HEK293 (cell line): Measurements from ENCODE around the gene SDHAF1.

Experiments
- EGR2 ChIP-seq: fragments of 450-650 bp; formaldehyde crosslinking; IDR thresholded peaks from 2 replicates; pipeline ENCODE4 v1.5.1; 2016; ENCODE audit warnings: low read depth, missing biosample characterization, missing genetic modification characterization
- GLI2 ChIP-seq: fragments of 450-650 bp; formaldehyde crosslinking; IDR thresholded peaks from 2 replicates; pipeline ENCODE4; 2017; ENCODE audit warnings: missing biosample characterization, missing genetic modification characterization, low read depth, borderline replicate concordance
- GLIS1 ChIP-seq: fragments of 450-650 bp; formaldehyde crosslinking; IDR thresholded peaks from 2 replicates; pipeline ENCODE4 v1.5.1; 2016; ENCODE audit warnings: missing biosample characterization, missing genetic modification characterization
- HOXA7 ChIP-seq: sonication (generic); formaldehyde crosslinking; IDR thresholded peaks from 2 replicates; pipeline ENCODE4 v1.8.1; 2022; ENCODE audit warnings: missing genetic modification reagents, borderline replicate concordance
- KLF1 ChIP-seq: fragments of 450-650 bp; formaldehyde crosslinking; IDR thresholded peaks from 2 replicates; pipeline ENCODE4 v1.5.1; 2016; ENCODE audit warnings: missing biosample characterization, missing genetic modification characterization
- PRDM6 ChIP-seq: fragments of 450-650 bp; formaldehyde crosslinking; IDR thresholded peaks from 2 replicates; pipeline ENCODE4 v1.5.1; 2017; ENCODE audit warnings: missing biosample characterization, missing genetic modification characterization
- REPIN1 ChIP-seq: fragments of 450-650 bp; formaldehyde crosslinking; IDR thresholded peaks from 2 replicates; pipeline ENCODE4 v1.5.1; 2017; ENCODE audit warnings: missing biosample characterization, missing genetic modification characterization, low read depth
- SCRT2 ChIP-seq: fragments of 450-650 bp; formaldehyde crosslinking; IDR thresholded peaks from 2 replicates; pipeline ENCODE4 v1.5.1; 2016; ENCODE audit warnings: missing biosample characterization, missing genetic modification characterization
- SP3 ChIP-seq: fragments of 450-650 bp; formaldehyde crosslinking; IDR thresholded peaks from 2 replicates; pipeline ENCODE4 v1.5.1; 2016; ENCODE audit warnings: missing biosample characterization, missing genetic modification characterization
- SP7 ChIP-seq: fragments of 450-650 bp; formaldehyde crosslinking; IDR thresholded peaks from 2 replicates; pipeline ENCODE4 v1.5.1; 2016; ENCODE audit warnings: missing biosample characterization, missing genetic modification characterization
- TRIM28 ChIP-seq: IDR thresholded peaks from 2 replicates; pipeline ENCODE4 v1.6.1; 2011; ENCODE audit warnings: low read length, control low read depth, borderline replicate concordance
- ZBTB1 ChIP-seq: fragments of 450-650 bp; formaldehyde crosslinking; IDR thresholded peaks from 2 replicates; pipeline ENCODE4 v1.5.1; 2016; ENCODE audit warnings: missing biosample characterization, missing genetic modification characterization
- ZBTB17 ChIP-seq: fragments of 450-650 bp; formaldehyde crosslinking; IDR thresholded peaks from 2 replicates; pipeline ENCODE4 v1.5.1; 2016; ENCODE audit warnings: missing biosample characterization, missing genetic modification characterization
- ZBTB21 ChIP-seq: fragments of 450-650 bp; formaldehyde crosslinking; IDR thresholded peaks from 2 replicates; pipeline ENCODE4 v1.5.1; 2017; ENCODE audit warnings: missing biosample characterization, missing genetic modification characterization
- ZNF10 ChIP-seq: fragments of 450-650 bp; formaldehyde crosslinking; IDR thresholded peaks from 2 replicates; pipeline ENCODE4 v1.5.1; 2017; ENCODE audit warnings: missing biosample characterization, missing genetic modification characterization
- ZNF174 ChIP-seq: fragments of 450-650 bp; formaldehyde crosslinking; IDR thresholded peaks from 2 replicates; pipeline ENCODE4 v1.5.0; 2017; ENCODE audit warnings: missing biosample characterization, mild to moderate bottlenecking, missing genetic modification characterization
- ZNF23 ChIP-seq: fragments of 450-650 bp; formaldehyde crosslinking; IDR thresholded peaks from 2 replicates; pipeline ENCODE4 v1.5.1; 2016; ENCODE audit warnings: missing biosample characterization, missing genetic modification characterization, borderline replicate concordance
- ZNF274 ChIP-seq, 2 experiments: fragments of 200-500 bp in 1 of 2; fragments of 450-650 bp in 1 of 2; sonication (Bioruptor generic) in 1 of 2; formaldehyde crosslinking in 1 of 2; IDR thresholded peaks; 2 replicates each; pipeline versions ENCODE4 v1.5.1 to v1.6.1; 2014 to 2016; ENCODE audit warnings: borderline replicate concordance in 1 of 2, inconsistent platforms in 1 of 2, low read length in 1 of 2, missing biosample characterization in 1 of 2, missing genetic modification characterization in 1 of 2
- ZNF398 ChIP-seq: fragments of 450-650 bp; formaldehyde crosslinking; IDR thresholded peaks from 2 replicates; pipeline ENCODE4 v1.5.1; 2017; ENCODE audit warnings: missing biosample characterization, missing genetic modification characterization
- ZNF404 ChIP-seq: fragments of 450-650 bp; formaldehyde crosslinking; IDR thresholded peaks from 2 replicates; pipeline ENCODE4 v1.5.1; 2017; ENCODE audit warnings: missing biosample characterization, missing genetic modification characterization
- ZNF416 ChIP-seq: fragments of 450-650 bp; formaldehyde crosslinking; IDR thresholded peaks from 2 replicates; pipeline ENCODE4 v1.5.1; 2016; ENCODE audit warnings: missing biosample characterization, missing genetic modification characterization
- ZNF449 ChIP-seq: fragments of 450-650 bp; formaldehyde crosslinking; IDR thresholded peaks from 2 replicates; pipeline ENCODE4 v1.5.1; 2017; ENCODE audit warnings: missing biosample characterization, mild to moderate bottlenecking, missing genetic modification characterization, moderate library complexity
- ZNF521 ChIP-seq: fragments of 450-650 bp; formaldehyde crosslinking; IDR thresholded peaks from 2 replicates; pipeline ENCODE4 v1.5.1; 2017; ENCODE audit warnings: missing biosample characterization, mild to moderate bottlenecking, missing genetic modification characterization
- ZNF544 ChIP-seq: fragments of 450-650 bp; formaldehyde crosslinking; IDR thresholded peaks from 2 replicates; pipeline ENCODE4 v1.5.0; 2017; ENCODE audit warnings: missing biosample characterization, missing genetic modification characterization
- ZNF555 ChIP-seq: fragments of 450-650 bp; formaldehyde crosslinking; conservative IDR thresholded peaks from 2 replicates; pipeline ENCODE4 v1.5.1; 2017; ENCODE audit warnings: missing biosample characterization, mild to moderate bottlenecking, missing genetic modification characterization, inconsistent platforms
- ZNF560 ChIP-seq: fragments of 450-650 bp; formaldehyde crosslinking; IDR thresholded peaks from 2 replicates; pipeline ENCODE4 v1.5.1; 2017; ENCODE audit warnings: missing biosample characterization, missing genetic modification characterization, borderline replicate concordance
- ZNF561 ChIP-seq: fragments of 450-650 bp; IDR thresholded peaks from 2 replicates; pipeline ENCODE4 v1.5.1; 2018; ENCODE audit warnings: missing biosample characterization, missing genetic modification characterization, borderline replicate concordance
- ZNF600 ChIP-seq: fragments of 450-650 bp; formaldehyde crosslinking; IDR thresholded peaks from 2 replicates; pipeline ENCODE4 v1.5.1; 2016; ENCODE audit warnings: missing biosample characterization, missing genetic modification characterization
- ZNF654 ChIP-seq: fragments of 450-650 bp; formaldehyde crosslinking; IDR thresholded peaks from 2 replicates; pipeline ENCODE4 v1.5.1; 2016; ENCODE audit warnings: low read depth, missing biosample characterization, missing genetic modification characterization
- ZNF664 ChIP-seq: fragments of 450-650 bp; formaldehyde crosslinking; IDR thresholded peaks from 2 replicates; pipeline ENCODE4 v1.5.1; 2016; ENCODE audit warnings: missing biosample characterization, missing genetic modification characterization
- ZSCAN16 ChIP-seq: fragments of 450-650 bp; formaldehyde crosslinking; IDR thresholded peaks from 2 replicates; pipeline ENCODE4 v1.5.1; 2016; ENCODE audit warnings: missing biosample characterization, missing genetic modification characterization
- ZSCAN5A ChIP-seq: fragments of 450-650 bp; formaldehyde crosslinking; IDR thresholded peaks from 2 replicates; pipeline ENCODE4 v1.5.1; 2016; ENCODE audit warnings: missing biosample characterization, missing genetic modification characterization

SDHAF1 gene

GRCh38 chr19:35986664-35987570 lies 8.1 kb upstream of the SDHAF1 start (continued):
- peak; percentile 90 for TF ChIP-seq SP7
- TF ChIP-seq REPIN1 (tag by site-specific recombination): peak; percentile 21; the same call in 1 of the 2 replicates
- TF ChIP-seq ZNF521: no peak
- TF ChIP-seq TRIM28: no peak
- peak; percentile 96 for TF ChIP-seq EGR2 (tag by site-specific recombination)
- TF ChIP-seq ZNF449: peak; percentile 50; the same call in 1 of the 2 replicates
- no peak for TF ChIP-seq PRDM6 (tag by site-specific recombination)
- TF ChIP-seq GLI2: no peak
- peak; percentile 97 for TF ChIP-seq ZBTB17 (tag by site-specific recombination)
- TF ChIP-seq ZSCAN16 (tag by site-specific recombination): no peak
- no peak for TF ChIP-seq ZNF544
- TF ChIP-seq ZNF560 (tag by site-specific recombination): no peak
- TF ChIP-seq ZNF600 (tag by site-specific recombination): peak; percentile 95
- no peak; the same call in 1 of the 2 replicates for TF ChIP-seq ZNF561
- TF ChIP-seq ZSCAN5A (tag by site-specific recombination): 0 out of 2 replicates have a peak, but pooled peaks have one; percentile 11
- TF ChIP-seq ZNF654: no peak
- no peak for TF ChIP-seq ZNF404 (tag by site-specific recombination)
- TF ChIP-seq ZNF664 (tag by site-specific recombination): no peak
- no peak for TF ChIP-seq ZNF23 (tag by site-specific recombination)
- TF ChIP-seq HOXA7 (CRISPR knock-in tag): no peak
- peak; percentile 99 for TF ChIP-seq ZNF398 (tag by site-specific recombination)
- TF ChIP-seq GLIS1 (tag by site-specific recombination): peak; percentile 64
- TF ChIP-seq ZNF174: no peak
- TF ChIP-seq SCRT2 (tag by site-specific recombination): no peak
- no peak; the same call in 1 of the 2 replicates for TF ChIP-seq ZNF10 (tag by site-specific recombination)
- TF ChIP-seq KLF1 (tag by site-specific recombination): peak; percentile 88
- no peak for TF ChIP-seq ZNF416 (tag by site-specific recombination)
- TF ChIP-seq ZNF274 (IDR thresholded peaks at IDR 0.05; ENCODE audit: low read length): no peak
- no peak for TF ChIP-seq ZNF274 (tag by site-specific recombination; IDR thresholded peaks at IDR 0.05; ENCODE audit: borderline replicate concordance)
- peak; percentile 91 for TF ChIP-seq SP3 (tag by site-specific recombination)
- TF ChIP-seq ZBTB1 (tag by site-specific recombination): peak; percentile 88; the same call in 1 of the 2 replicates
- no peak for TF ChIP-seq ZNF555 (tag by site-specific recombination)
- 0 out of 2 replicates have a peak, but pooled peaks have one; percentile 10 for TF ChIP-seq ZBTB21 (tag by site-specific recombination)
